Aorta (tissue), 5 donors: ENCODE data around the gene LILRB2. TPM values are rescaled to one million over a fixed set of nuclear protein-coding genes. Genes with fewer than 3 reads are reported as not detected.

ENCODE experiments used
- ATAC-seq: fragments of 200-7000 bp; cut with Tn5 transposase; one replicate; pipeline ENCODE4 v1.9.1; 2022; ENCODE audit warnings: moderate library complexity; ENCODE audit not compliant: low FRiP score
- DNase-seq, 2 donors: peaks; one replicate each; pipeline ENCODE4 v3.0.0-alpha.2; 2020
- H3K27ac ChIP-seq, 2 donors: one replicate each; pipeline ENCODE4 v1.5.1; 2013; ENCODE audit warnings: low read length in 2 of 2, mild to moderate bottlenecking in 2 of 2, moderate library complexity in 2 of 2, control low read depth in 1 of 2, inconsistent platforms in 1 of 2, low read depth in 1 of 2
- H3K27me3 ChIP-seq, 2 donors: one replicate each; pipeline ENCODE4 v1.6.1; 2013; ENCODE audit warnings: control low read depth in 1 of 2, low read length in 1 of 2, mild to moderate bottlenecking in 1 of 2, moderate library complexity in 1 of 2; ENCODE audit not compliant: insufficient read depth in 2 of 2, control insufficient read depth in 1 of 2
- H3K36me3 ChIP-seq, 2 donors: one replicate each; pipeline ENCODE4 v1.6.1; 2013; ENCODE audit warnings: control low read depth in 1 of 2, low read length in 1 of 2, mild to moderate bottlenecking in 1 of 2; ENCODE audit not compliant: insufficient read depth in 2 of 2, control insufficient read depth in 1 of 2
- H3K4me1 ChIP-seq, 2 donors: one replicate each; pipeline ENCODE4 v1.6.1; 2013; ENCODE audit warnings: low read length in 2 of 2, control low read depth in 1 of 2, mild to moderate bottlenecking in 1 of 2, moderate library complexity in 1 of 2; ENCODE audit not compliant: insufficient read depth in 2 of 2, control insufficient read depth in 1 of 2
- H3K4me3 ChIP-seq, 2 donors: one replicate each; pipeline ENCODE4 v1.5.1; 2013; ENCODE audit warnings: low read length in 2 of 2, control low read depth in 1 of 2, mild to moderate bottlenecking in 1 of 2
- H3K9me3 ChIP-seq: one replicate; pipeline ENCODE4 v1.6.1; 2013; ENCODE audit warnings: mild to moderate bottlenecking, low read length; ENCODE audit not compliant: control insufficient read depth
- WGBS, 2 donors: extraction: QIAGEN DNeasy Blood & Tissue Kit; methylation state at CpG; one replicate each; pipeline ENCODE4 v1.1.7; 2013; 5-methylcytosine and 5-hydroxymethylcytosine counted together
- intact Hi-C, 2 donors: fragments of 100-400 bp; cut with DNase I; formaldehyde crosslinking; loops; one replicate each; pipeline versions ENCODE4 v1.14.2 to v1.15.0; 2022
- polyA plus RNA-seq, 2 donors: library from polyadenylated mRNA; stranded (reverse); fragments of 200-250 nt; gene quantifications; one replicate each; pipeline ENCODE4 v1.2.3, GENCODE V29; 2013
- total RNA-seq, 2 donors: library from RNA; stranded (reverse); fragmentation: NEBNext Ultra II Directional; extraction: Animal tissue kit (Norgen Biotek cat#: 25700); gene quantifications; one replicate each; pipeline ENCODE4 v1.2.1, GENCODE V29; 2021
- donor health status: healthy with polysubstance abuse.
- donor health status: Bipolar disorder and iron deficiency.
- donor health status: DM: no; HTN: no; CAD: no.
- donor health status: DM: no; HTN: no; CAD: no.
- donor health status: DM: yes; HTN: yes; CAD: no.

Gene LILRB2
- total and polyA plus RNA-seq, 4 donors, result 0.38 to 22.7 (median 6.1) TPM

GRCh38 chr19:54311486-54311885, 30.6 kb upstream of the LILRB2 start:
- no peak overlapping the region for H3K4me3 ChIP-seq
- DNase-seq (no peak), ATAC-seq (no peak)
- H3K4me1 ChIP-seq, result no peaks in the 10 kb centered on the region
- peaks cover 0 to 2% of the 10 kb centered on the region in 2 donors for H3K27me3 ChIP-seq
- intact Hi-C loops, result no loop called here
- H3K36me3 ChIP-seq, result no peaks in the 10 kb centered on the region
- 67 to 74% methylated on average over 5 of the region's 5 CpGs for WGBS, 2 donors
- H3K9me3 ChIP-seq, result no peaks in the 10 kb centered on the region
- H3K27ac ChIP-seq, result no peak overlapping the region

- Histone ChIP-seq H3K4me3 (no peak overlapping the region), H3K27me3 (peaks cover 0 to 2% of the 10 kb centered on the region in 2 donors), H3K27ac (no peak overlapping the region), H3K9me3 (no peaks in the 10 kb centered on the region), H3K4me1 (no peaks in the 10 kb centered on the region), H3K36me3 (no peaks in the 10 kb centered on the region)
- no peak for ATAC-seq
- no peak for DNase-seq
- intact Hi-C loops, result no loop called here
- WGBS, 2 donors, result 65 to 72% methylated on average over 5 of the region's 5 CpGs
Measured at GRCh38 chr19:54310543-54310942, 29.6 kb upstream of the LILRB2 start.

GRCh38 chr19:54309811-54310210, 28.9 kb upstream of the LILRB2 start:
- Histone ChIP-seq H3K4me1 (no peaks in the 10 kb centered on the region), H3K27ac (no peak overlapping the region), H3K4me3 (no peak overlapping the region), H3K27me3 (peaks cover 0 to 2% of the 10 kb centered on the region in 2 donors), H3K9me3 (no peaks in the 10 kb centered on the region), H3K36me3 (no peaks in the 10 kb centered on the region)
- DNase-seq (no peak), ATAC-seq (peak; percentile 22)
- intact Hi-C loops, result no loop called here
- WGBS, 2 donors, result 68 to 73% methylated on average over 11 to 12 of the region's 12 CpGs

GRCh38 chr19:54307389-54308020, 26.6 kb upstream of the LILRB2 start:
- ATAC-seq (no peak), DNase-seq (no peak)
- Histone ChIP-seq H3K27ac (no peak overlapping the region), H3K27me3 (peaks cover 0 to 2% of the 10 kb centered on the region in 2 donors), H3K36me3 (no peaks in the 10 kb centered on the region), H3K4me1 (no peaks in the 10 kb centered on the region), H3K4me3 (no peak overlapping the region), H3K9me3 (no peaks in the 10 kb centered on the region)
- WGBS, 2 donors, result 84 to 88% methylated on average over 5 of the region's 5 CpGs
- intact Hi-C loops, result no loop called here

GRCh38 chr19:54305141-54305540, 24.2 kb upstream of the LILRB2 start:
- DNase-seq (no peak), ATAC-seq (no peak)
- Histone ChIP-seq H3K9me3 (no peaks in the 10 kb centered on the region), H3K4me1 (no peaks in the 10 kb centered on the region), H3K4me3 (no peak overlapping the region), H3K27ac (no peak overlapping the region), H3K27me3 (peaks cover 0 to 2% of the 10 kb centered on the region in 2 donors), H3K36me3 (no peaks in the 10 kb centered on the region)
- intact Hi-C loops, result no loop called here
- WGBS, 2 donors, result 81 to 85% methylated on average over 1 of the region's 1 CpG

- Histone ChIP-seq H3K4me3 (no peak overlapping the region), H3K4me1 (no peaks in the 10 kb centered on the region), H3K9me3 (no peaks in the 10 kb centered on the region), H3K36me3 (no peaks in the 10 kb centered on the region), H3K27ac (no peak overlapping the region), H3K27me3 (peaks cover 0 to 1% of the 10 kb centered on the region in 2 donors)
- ATAC-seq, result no peak
- intact Hi-C loops, result no loop called here
- WGBS, 2 donors, result 68 to 70% methylated on average over 4 of the region's 4 CpGs
- no peak for DNase-seq
Measured at GRCh38 chr19:54302257-54302656, 21.3 kb upstream of the LILRB2 start.

- peaks cover 1% of the 10 kb centered on the region for H3K9me3 ChIP-seq
- H3K4me1 ChIP-seq, result no peaks in the 10 kb centered on the region
- no peak for ATAC-seq
- DNase-seq, result no peak
- no peak overlapping the region for H3K27ac ChIP-seq
- intact Hi-C loops, result loop anchor here in 1 of 2 donors (10.0 kb wide), 1 partner anchor 275 kb away; the partner anchor contains the start of gene LILRA2
- H3K27me3 ChIP-seq, result no peaks in the 10 kb centered on the region
- no peak overlapping the region for H3K4me3 ChIP-seq
- no peaks in the 10 kb centered on the region for H3K36me3 ChIP-seq
- 87 to 92% methylated on average over 5 of the region's 5 CpGs for WGBS, 2 donors
Measured at GRCh38 chr19:54299515-54299914, 18.6 kb upstream of the LILRB2 start.

- intact Hi-C loops, result loop anchor here in 1 of 2 donors (10.0 kb wide), 1 partner anchor 276 kb away; the partner anchor contains the start of gene LILRA2
- no peak overlapping the region for H3K27ac ChIP-seq
- 62% methylated on average over 7 of the region's 7 CpGs for WGBS, 2 donors
Measured at GRCh38 chr19:54299126-54299498, 18.2 kb upstream of the LILRB2 start.

GRCh38 chr19:54298357-54299125, 17.6 kb upstream of the LILRB2 start:
- Histone ChIP-seq H3K9me3 (peaks cover 8% of the 10 kb centered on the region), H3K27ac (no peak overlapping the region), H3K4me1 (no peaks in the 10 kb centered on the region), H3K27me3 (no peaks in the 10 kb centered on the region), H3K4me3 (no peak overlapping the region), H3K36me3 (no peaks in the 10 kb centered on the region)
- no peak for DNase-seq
- ATAC-seq, result no peak
- intact Hi-C loops, result loop anchor here in 1 of 2 donors (10.0 kb wide), 1 partner anchor 276 kb away; the partner anchor contains the start of gene LILRA2
- 58 to 59% methylated on average over 4 of the region's 4 CpGs for WGBS, 2 donors

More at GRCh38 chr19:54299126-54299498, 18.2 kb upstream of the LILRB2 start:
- DNase-seq (no peak), ATAC-seq (no peak)
- H3K4me1 ChIP-seq, result no peaks in the 10 kb centered on the region
- H3K27me3 ChIP-seq, result no peaks in the 10 kb centered on the region
- no peak overlapping the region for H3K4me3 ChIP-seq
- H3K9me3 ChIP-seq, result peaks cover 3% of the 10 kb centered on the region
- no peaks in the 10 kb centered on the region for H3K36me3 ChIP-seq
